Upper lobe of left lung (tissue), 6 donors: ENCODE data around the gene DNAJC16. TPM values are rescaled to one million over a fixed set of nuclear protein-coding genes. Genes with fewer than 3 reads are reported as not detected.

ENCODE experiments used
- ATAC-seq, 2 donors: fragments of 200-7000 bp; cut with Tn5 transposase; one replicate each; pipeline ENCODE4 v1.9.1; 2022; ENCODE audit warnings: mild to moderate bottlenecking in 2 of 2, moderate library complexity in 2 of 2; ENCODE audit not compliant: low FRiP score in 2 of 2
- DNase-seq, 2 donors: peaks; one replicate each; pipeline ENCODE4 v3.0.0-alpha.2; 2019 to 2020
- H3K27ac ChIP-seq, 4 donors: fragments of 200-600 bp; sonication (generic); one replicate each; pipeline ENCODE4 v1.5.1; 2016 to 2019
- H3K27me3 ChIP-seq, 4 donors: fragments of 200-600 bp; sonication (generic); one replicate each; pipeline ENCODE4 v1.5.1; 2017 to 2019
- H3K36me3 ChIP-seq, 4 donors: fragments of 200-600 bp; sonication (generic); one replicate each; pipeline ENCODE4 v1.5.1; 2016 to 2019
- H3K4me1 ChIP-seq, 4 donors: fragments of 200-600 bp; sonication (generic); one replicate each; pipeline ENCODE4 v1.5.1; 2018 to 2019
- H3K4me3 ChIP-seq, 4 donors: fragments of 200-600 bp; sonication (generic); one replicate each; pipeline ENCODE4 v1.5.1; 2017 to 2019; ENCODE audit warnings: mild to moderate bottlenecking in 2 of 4, moderate library complexity in 1 of 4
- H3K9me3 ChIP-seq, 4 donors: fragments of 200-600 bp; sonication (generic); one replicate each; pipeline ENCODE4 v1.5.1; 2018 to 2019
- EP300 ChIP-seq, 4 donors: sonication (generic); formaldehyde crosslinking; IDR thresholded peaks; one replicate each; pipeline ENCODE4 v1.5.1; 2017; ENCODE audit warnings: antibody characterized with exemption in 4 of 4, control low read depth in 2 of 4
- POLR2A ChIP-seq, 4 donors: fragments of 450-650 bp; IDR thresholded peaks; one replicate each; pipeline ENCODE4 v1.5.1; 2016 to 2017; ENCODE audit warnings: antibody characterized with exemption in 4 of 4, mild to moderate bottlenecking in 2 of 4
- POLR2AphosphoS5 ChIP-seq, 2 donors: sonication (generic); formaldehyde crosslinking; IDR thresholded peaks; one replicate each; pipeline ENCODE4 v1.5.1; 2017; ENCODE audit warnings: antibody characterized with exemption in 2 of 2
- WGBS, 2 donors: methylation state at CpG; one replicate each; pipeline ENCODE4 v1.1.5; 2017 to 2018; 5-methylcytosine and 5-hydroxymethylcytosine counted together
- total RNA-seq, 6 donors: library from RNA; depleted of rRNA in 4 of 6; stranded (reverse); fragments of >200 nt in 4 of 6; gene quantifications; one replicate each; pipeline versions ENCODE4 v1.1.0 to v1.2.1, GENCODE V29; 2016 to 2021
- TF ChIP-seq, protein P1 (sequence below), 6 experiments: fragments of 450-650 bp in 4 of 6; fragments of 200-600 bp in 2 of 6; sonication (generic) in 2 of 6; IDR thresholded peaks; one replicate each; pipeline ENCODE4 v1.5.1; 2016 to 2019; ENCODE audit warnings: antibody characterized with exemption in 6 of 6
- donor health status: DM: no; HTN: no; CAD: no; lungs with moderate emphysema.
- donor health status: DM: no; HTN: yes; CAD: no; lungs with severe emphysema.

Gene DNAJC16
- total RNA-seq, 6 donors from 2014 or later: 12.7 to 23.0 (median 17.1) TPM

DNA sequence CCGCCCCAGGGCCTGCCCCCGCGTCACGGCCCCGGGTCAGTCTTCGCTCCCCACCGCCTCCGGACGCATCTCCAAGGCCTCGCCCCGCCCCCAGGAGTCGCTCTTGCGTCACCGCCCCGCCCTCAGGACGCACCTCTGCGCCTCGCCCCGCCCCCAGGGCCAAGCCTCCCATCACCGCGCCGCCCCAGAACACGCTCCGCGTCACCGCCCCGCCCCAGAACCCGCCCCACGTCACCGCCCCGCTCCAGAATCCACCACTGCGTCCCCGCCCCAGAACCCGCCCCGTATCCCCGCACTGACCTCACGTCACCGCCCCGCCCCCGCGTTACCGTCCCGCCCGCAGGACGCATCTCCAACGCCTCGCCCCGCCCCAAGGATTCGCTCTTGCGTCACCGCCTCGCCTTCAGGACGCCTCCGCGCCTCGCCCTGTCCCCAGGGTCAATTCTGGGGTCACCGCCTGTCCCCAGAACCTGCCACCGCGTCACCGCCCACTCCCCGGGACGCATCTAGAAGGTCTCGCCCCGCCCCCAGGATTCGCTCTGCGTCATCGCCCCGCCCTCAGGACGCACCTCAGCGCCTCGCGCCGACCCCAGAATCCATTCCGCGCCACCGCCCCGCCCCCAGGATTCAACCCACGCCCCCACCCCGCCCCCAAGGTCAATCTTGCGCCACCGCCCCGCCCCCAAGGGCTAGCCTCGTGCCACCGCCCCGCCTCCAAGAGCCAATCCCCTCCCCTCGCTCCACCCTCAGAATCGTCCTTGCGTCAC lies 2.2 kb upstream of the DNAJC16 start:
- TF ChIP-seq, protein P1, sequence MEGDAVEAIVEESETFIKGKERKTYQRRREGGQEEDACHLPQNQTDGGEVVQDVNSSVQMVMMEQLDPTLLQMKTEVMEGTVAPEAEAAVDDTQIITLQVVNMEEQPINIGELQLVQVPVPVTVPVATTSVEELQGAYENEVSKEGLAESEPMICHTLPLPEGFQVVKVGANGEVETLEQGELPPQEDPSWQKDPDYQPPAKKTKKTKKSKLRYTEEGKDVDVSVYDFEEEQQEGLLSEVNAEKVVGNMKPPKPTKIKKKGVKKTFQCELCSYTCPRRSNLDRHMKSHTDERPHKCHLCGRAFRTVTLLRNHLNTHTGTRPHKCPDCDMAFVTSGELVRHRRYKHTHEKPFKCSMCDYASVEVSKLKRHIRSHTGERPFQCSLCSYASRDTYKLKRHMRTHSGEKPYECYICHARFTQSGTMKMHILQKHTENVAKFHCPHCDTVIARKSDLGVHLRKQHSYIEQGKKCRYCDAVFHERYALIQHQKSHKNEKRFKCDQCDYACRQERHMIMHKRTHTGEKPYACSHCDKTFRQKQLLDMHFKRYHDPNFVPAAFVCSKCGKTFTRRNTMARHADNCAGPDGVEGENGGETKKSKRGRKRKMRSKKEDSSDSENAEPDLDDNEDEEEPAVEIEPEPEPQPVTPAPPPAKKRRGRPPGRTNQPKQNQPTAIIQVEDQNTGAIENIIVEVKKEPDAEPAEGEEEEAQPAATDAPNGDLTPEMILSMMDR (IDR thresholded peaks at IDR 0.05): no peak
- TF ChIP-seq POLR2A (IDR thresholded peaks at IDR 0.05): no peak
- peak in 1 of 4 donors; percentile 30 for TF ChIP-seq EP300 (IDR thresholded peaks at IDR 0.05)
- TF ChIP-seq POLR2AphosphoS5 (IDR thresholded peaks at IDR 0.05): peak; percentile 27 to 78
- peaks cover 27 to 43% (median 33%) of the 10 kb centered on the region in 4 donors for H3K4me1 ChIP-seq
- H3K4me3 ChIP-seq: peak overlapping the region in 3 of 4 donors; percentile 73 to 96 (median 83)
- 1% methylated on average over 23 of the region's 88 CpGs; no CpG with 5 or more reads in 1 of the 2 donors for WGBS, 2 donors
- peak; percentile 86 to 91 for ATAC-seq
- no peaks in the 10 kb centered on the region for H3K9me3 ChIP-seq
- H3K27ac ChIP-seq: peak overlapping the region; percentile 96 to 100 (median 96)
- no peaks in the 10 kb centered on the region for H3K27me3 ChIP-seq
- H3K36me3 ChIP-seq: no peaks in the 10 kb centered on the region
- peak; percentile 100 for DNase-seq

DNA sequence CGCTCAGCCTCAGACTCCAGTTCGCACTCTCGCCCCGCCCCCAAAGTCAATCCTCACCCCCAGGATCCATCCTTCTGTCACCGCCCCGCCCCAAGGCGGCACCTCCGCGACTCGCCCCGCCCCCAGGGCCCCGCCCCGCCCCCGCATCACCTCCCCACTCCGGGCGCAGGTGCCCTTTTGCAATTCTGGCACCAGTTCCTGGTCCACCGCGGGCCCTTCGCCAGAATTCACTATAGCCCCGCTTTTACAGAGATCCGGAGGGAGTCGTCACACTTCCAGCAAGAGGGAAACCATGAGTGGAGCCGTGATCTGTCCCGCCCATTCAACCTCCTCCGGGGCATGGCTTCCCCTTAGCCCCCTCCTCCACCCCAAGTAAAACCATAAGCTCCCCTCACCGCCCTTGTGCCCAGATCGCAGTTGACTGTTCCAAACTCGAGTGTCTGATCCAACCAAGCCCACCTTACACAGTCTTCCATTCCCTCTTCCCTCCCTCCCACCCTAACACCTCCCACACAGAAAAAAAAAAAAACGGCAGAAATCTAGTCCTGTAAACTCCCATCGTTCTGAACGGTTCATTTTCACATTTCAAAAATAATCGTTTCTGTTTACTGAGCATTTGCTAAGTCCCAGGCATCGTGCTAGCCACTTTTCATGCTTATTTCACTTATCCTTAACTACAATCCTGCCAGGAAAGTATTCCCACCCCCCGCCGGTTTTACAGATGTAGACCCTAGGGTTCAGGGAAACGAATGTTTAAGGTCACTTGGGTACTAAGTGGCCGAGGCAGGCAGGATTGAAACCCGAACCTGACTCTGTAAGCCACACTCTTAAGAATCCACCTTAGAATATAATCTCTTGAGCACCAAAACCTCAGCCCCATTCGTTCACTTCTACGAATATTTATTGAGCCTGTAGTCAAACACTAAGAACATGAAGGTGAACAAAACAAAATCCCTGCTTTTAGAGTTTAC lies 1.3 kb upstream of the DNAJC16 start:
- TF ChIP-seq EP300 (IDR thresholded peaks at IDR 0.05): no peak
- TF ChIP-seq POLR2AphosphoS5 (IDR thresholded peaks at IDR 0.05): peak in 1 of 2 donors; percentile 39
- TF ChIP-seq POLR2A (IDR thresholded peaks at IDR 0.05): peak in 1 of 4 donors; percentile 42
- Histone ChIP-seq H3K27me3 (no peaks in the 10 kb centered on the region), H3K9me3 (no peaks in the 10 kb centered on the region), H3K4me3 (peak overlapping the region; percentile 45 to 96 (median 78)), H3K4me1 (peaks cover 27 to 43% (median 33%) of the 10 kb centered on the region in 4 donors), H3K27ac (peak overlapping the region; percentile 96 to 100 (median 96)), H3K36me3 (peaks cover 0 to 2% (median 1%) of the 10 kb centered on the region in 4 donors)
- peak; percentile 28 to 97 for DNase-seq
- 3 to 4% methylated on average over 22 to 38 of the region's 40 CpGs for WGBS, 2 donors
- ATAC-seq: peak; percentile 83 to 93

DNA sequence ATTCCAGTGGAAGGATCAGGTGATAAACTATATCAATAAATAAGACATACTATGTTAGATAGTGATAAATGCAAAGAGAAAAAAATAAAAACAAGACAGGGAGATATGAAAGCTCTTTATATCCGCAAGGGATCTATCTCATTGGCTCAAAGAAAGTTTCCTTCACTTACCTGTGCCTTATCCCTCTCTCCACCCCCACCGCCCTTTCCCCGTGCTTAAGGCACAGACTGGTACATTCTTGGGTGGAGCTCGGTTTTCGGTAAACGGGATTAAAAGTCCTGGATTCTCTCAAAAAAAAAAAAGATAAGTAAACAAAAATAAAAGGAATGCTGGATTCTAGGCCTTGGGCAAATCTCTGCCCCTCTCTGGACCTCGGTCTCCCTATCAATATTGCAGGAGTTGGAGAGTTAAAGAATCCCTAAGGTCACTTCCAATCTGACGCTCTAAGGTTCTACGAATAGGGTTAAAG lies 593 bp upstream of the DNAJC16 start:
- peak in 1 of 2 donors; percentile 54 for DNase-seq
- peaks cover 27 to 43% (median 33%) of the 10 kb centered on the region in 4 donors for H3K4me1 ChIP-seq

DNA sequence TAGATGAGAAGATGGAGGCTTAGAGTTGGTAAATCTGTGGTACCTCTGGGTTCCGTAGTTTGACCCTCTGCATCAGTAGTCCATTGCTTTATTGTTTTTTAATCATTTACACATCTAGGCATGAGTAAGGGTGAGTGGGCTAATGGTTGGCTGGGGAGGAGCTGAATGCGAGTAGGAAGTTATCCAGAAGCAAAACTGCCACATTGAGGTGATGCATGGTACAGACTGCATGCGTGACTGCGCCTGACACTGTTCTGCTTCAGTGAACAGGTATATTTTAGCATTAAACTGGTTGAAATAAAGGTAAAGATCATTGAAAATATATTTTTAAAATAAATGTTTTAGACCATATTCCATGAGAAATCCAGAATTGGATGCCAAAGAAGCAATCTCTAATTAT lies 4.4 kb downstream of the DNAJC16 start:
- no peak overlapping the region for H3K4me3 ChIP-seq
- no peak for DNase-seq
- TF ChIP-seq POLR2A (IDR thresholded peaks at IDR 0.05) (no peak), POLR2AphosphoS5 (IDR thresholded peaks at IDR 0.05) (no peak), EP300 (IDR thresholded peaks at IDR 0.05) (no peak)
- TF ChIP-seq, protein P1 (IDR thresholded peaks at IDR 0.05): no peak
- no peaks in the 10 kb centered on the region for H3K9me3 ChIP-seq
- H3K27ac ChIP-seq: no peak overlapping the region
- peaks cover 0 to 31% (median 15%) of the 10 kb centered on the region in 4 donors for H3K36me3 ChIP-seq
- peaks cover 11 to 19% (median 17%) of the 10 kb centered on the region in 4 donors for H3K4me1 ChIP-seq
- H3K27me3 ChIP-seq: no peaks in the 10 kb centered on the region
- 96 to 100% methylated on average over 4 of the region's 4 CpGs for WGBS, 2 donors
- no peak for ATAC-seq

More for the DNA sequence above, 593 bp upstream of the DNAJC16 start:
- no peak for ATAC-seq
- WGBS, 2 donors: 13 to 18% methylated on average over 9 of the region's 9 CpGs
- peak overlapping the region in 3 of 4 donors; percentile 73 to 96 (median 83) for H3K4me3 ChIP-seq
- H3K27ac ChIP-seq: peak overlapping the region; percentile 96 to 100 (median 96)
- no peaks in the 10 kb centered on the region for H3K9me3 ChIP-seq
- TF ChIP-seq EP300 (IDR thresholded peaks at IDR 0.05) (no peak), POLR2AphosphoS5 (IDR thresholded peaks at IDR 0.05) (no peak), POLR2A (IDR thresholded peaks at IDR 0.05) (no peak)
- TF ChIP-seq, protein P1 (IDR thresholded peaks at IDR 0.05): no peak
- no peaks in the 10 kb centered on the region for H3K27me3 ChIP-seq
- H3K36me3 ChIP-seq: peaks cover 0 to 8% (median 7%) of the 10 kb centered on the region in 4 donors
